HepG2 (cell line): Measurements from ENCODE around the gene ARHGAP5. TPM values are rescaled to one million over a fixed set of nuclear protein-coding genes. Genes with fewer than 3 reads are reported as not detected.

ENCODE experiments used
- BORCS8-MEF2B ChIP-seq: sonication (generic); formaldehyde crosslinking; IDR thresholded peaks from 2 replicates; pipeline ENCODE4 v1.8.0; 2022; ENCODE audit warnings: mild to moderate bottlenecking, missing genetic modification reagents
- PAF1 ChIP-seq: IDR thresholded peaks from 2 replicates; pipeline ENCODE4 v1.6.1; 2016; ENCODE audit warnings: missing genetic modification reagents, missing compliant biosample characterization
- ZBTB42 ChIP-seq: sonication (generic); formaldehyde crosslinking; IDR thresholded peaks from 2 replicates; pipeline ENCODE4 v1.5.0; 2020; ENCODE audit warnings: mild to moderate bottlenecking, missing genetic modification reagents
- ZNF225 ChIP-seq: sonication (generic); formaldehyde crosslinking; IDR thresholded peaks from 2 replicates; pipeline ENCODE4 v1.4.0; 2020; ENCODE audit warnings: mild to moderate bottlenecking, missing genetic modification reagents
- polyA plus RNA-seq, 8 experiments: library from polyadenylated mRNA; depleted of rRNA in 3 of 8; stranded (reverse) in 7 of 8; unstranded in 1 of 8; fragments of >200 nt; fragmentation: Illumina TruSeq in 4 of 8; extraction: Trizol in 4 of 8; gene quantifications; 2 replicates each; pipeline versions ENCODE4 v1.2.1 to v1.2.3, GENCODE V29; 2011 to 2016; ENCODE audit warnings: low read depth in 4 of 8, missing spikeins in 1 of 8, mixed read lengths in 1 of 8; ENCODE audit not compliant: insufficient read depth in 1 of 8
- total RNA-seq, 5 experiments: library from RNA; depleted of rRNA; stranded (reverse); fragments of >200 nt; fragmentation: Illumina TruSeq; extraction: Trizol; gene quantifications; 2 replicates each; pipeline ENCODE4 v1.2.3, GENCODE V29; 2016; ENCODE audit warnings: low read depth in 1 of 5
- TF ChIP-seq, protein P1 (sequence below): sonication (generic); formaldehyde crosslinking; IDR thresholded peaks from 2 replicates; pipeline ENCODE4 v1.4.0; 2020; ENCODE audit warnings: mild to moderate bottlenecking, missing genetic modification reagents
- TF ChIP-seq, protein P2 (sequence below): sonication (generic); formaldehyde crosslinking; IDR thresholded peaks from 2 replicates; pipeline ENCODE4 v1.4.0; 2020; ENCODE audit warnings: mild to moderate bottlenecking, missing genetic modification reagents
- TF ChIP-seq, protein P3 (sequence below): sonication (generic); formaldehyde crosslinking; IDR thresholded peaks from 2 replicates; pipeline ENCODE4 v1.4.0; 2020; ENCODE audit warnings: missing genetic modification reagents
- TF ChIP-seq, protein P4 (sequence below): sonication (generic); formaldehyde crosslinking; IDR thresholded peaks from 2 replicates; pipeline ENCODE4 v1.5.0; 2020; ENCODE audit warnings: missing genetic modification reagents
- TF ChIP-seq, protein P5 (sequence below), 2 experiments: sonication (generic) in 1 of 2; formaldehyde crosslinking in 1 of 2; IDR thresholded peaks; 2 replicates each; pipeline versions ENCODE4 v1.4.0 to v1.6.1; 2018 to 2020; ENCODE audit warnings: missing genetic modification reagents in 2 of 2, borderline replicate concordance in 1 of 2, low read depth in 1 of 2, mild to moderate bottlenecking in 1 of 2, missing biosample characterization in 1 of 2
- TF ChIP-seq, protein P6 (sequence below): sonication (generic); formaldehyde crosslinking; IDR thresholded peaks from 2 replicates; pipeline ENCODE4 v1.4.0; 2020; ENCODE audit warnings: missing genetic modification reagents

ARHGAP5 gene
- total and polyA plus RNA-seq, 2 of the 13 experiments (the other 11 are each of a cell fraction or from before 2014, with no cell fraction given), result 33.7 to 144 TPM

DNA sequence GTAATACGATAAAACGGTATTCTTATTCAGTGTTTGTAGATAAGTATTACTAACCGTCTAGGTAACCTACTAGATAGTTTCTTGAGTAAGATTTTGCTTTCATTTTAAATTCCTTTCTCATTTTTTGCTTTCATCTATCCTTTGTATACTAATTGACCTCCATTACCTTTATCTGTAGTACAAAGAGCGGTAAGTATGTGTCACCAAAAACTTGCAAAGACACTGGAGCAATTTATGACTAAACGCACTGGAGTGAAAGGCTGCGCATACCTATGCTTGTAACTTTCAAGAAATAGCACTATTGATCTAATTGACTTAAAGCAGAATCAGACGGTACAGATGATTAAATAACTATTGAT lies 1.7 kb downstream of the ARHGAP5 start (continued):
- TF ChIP-seq, protein P1, sequence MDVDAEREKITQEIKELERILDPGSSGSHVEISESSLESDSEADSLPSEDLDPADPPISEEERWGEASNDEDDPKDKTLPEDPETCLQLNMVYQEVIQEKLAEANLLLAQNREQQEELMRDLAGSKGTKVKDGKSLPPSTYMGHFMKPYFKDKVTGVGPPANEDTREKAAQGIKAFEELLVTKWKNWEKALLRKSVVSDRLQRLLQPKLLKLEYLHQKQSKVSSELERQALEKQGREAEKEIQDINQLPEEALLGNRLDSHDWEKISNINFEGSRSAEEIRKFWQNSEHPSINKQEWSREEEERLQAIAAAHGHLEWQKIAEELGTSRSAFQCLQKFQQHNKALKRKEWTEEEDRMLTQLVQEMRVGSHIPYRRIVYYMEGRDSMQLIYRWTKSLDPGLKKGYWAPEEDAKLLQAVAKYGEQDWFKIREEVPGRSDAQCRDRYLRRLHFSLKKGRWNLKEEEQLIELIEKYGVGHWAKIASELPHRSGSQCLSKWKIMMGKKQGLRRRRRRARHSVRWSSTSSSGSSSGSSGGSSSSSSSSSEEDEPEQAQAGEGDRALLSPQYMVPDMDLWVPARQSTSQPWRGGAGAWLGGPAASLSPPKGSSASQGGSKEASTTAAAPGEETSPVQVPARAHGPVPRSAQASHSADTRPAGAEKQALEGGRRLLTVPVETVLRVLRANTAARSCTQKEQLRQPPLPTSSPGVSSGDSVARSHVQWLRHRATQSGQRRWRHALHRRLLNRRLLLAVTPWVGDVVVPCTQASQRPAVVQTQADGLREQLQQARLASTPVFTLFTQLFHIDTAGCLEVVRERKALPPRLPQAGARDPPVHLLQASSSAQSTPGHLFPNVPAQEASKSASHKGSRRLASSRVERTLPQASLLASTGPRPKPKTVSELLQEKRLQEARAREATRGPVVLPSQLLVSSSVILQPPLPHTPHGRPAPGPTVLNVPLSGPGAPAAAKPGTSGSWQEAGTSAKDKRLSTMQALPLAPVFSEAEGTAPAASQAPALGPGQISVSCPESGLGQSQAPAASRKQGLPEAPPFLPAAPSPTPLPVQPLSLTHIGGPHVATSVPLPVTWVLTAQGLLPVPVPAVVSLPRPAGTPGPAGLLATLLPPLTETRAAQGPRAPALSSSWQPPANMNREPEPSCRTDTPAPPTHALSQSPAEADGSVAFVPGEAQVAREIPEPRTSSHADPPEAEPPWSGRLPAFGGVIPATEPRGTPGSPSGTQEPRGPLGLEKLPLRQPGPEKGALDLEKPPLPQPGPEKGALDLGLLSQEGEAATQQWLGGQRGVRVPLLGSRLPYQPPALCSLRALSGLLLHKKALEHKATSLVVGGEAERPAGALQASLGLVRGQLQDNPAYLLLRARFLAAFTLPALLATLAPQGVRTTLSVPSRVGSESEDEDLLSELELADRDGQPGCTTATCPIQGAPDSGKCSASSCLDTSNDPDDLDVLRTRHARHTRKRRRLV (CRISPR knock-in tag), result no peak
- TF ChIP-seq, protein P2, sequence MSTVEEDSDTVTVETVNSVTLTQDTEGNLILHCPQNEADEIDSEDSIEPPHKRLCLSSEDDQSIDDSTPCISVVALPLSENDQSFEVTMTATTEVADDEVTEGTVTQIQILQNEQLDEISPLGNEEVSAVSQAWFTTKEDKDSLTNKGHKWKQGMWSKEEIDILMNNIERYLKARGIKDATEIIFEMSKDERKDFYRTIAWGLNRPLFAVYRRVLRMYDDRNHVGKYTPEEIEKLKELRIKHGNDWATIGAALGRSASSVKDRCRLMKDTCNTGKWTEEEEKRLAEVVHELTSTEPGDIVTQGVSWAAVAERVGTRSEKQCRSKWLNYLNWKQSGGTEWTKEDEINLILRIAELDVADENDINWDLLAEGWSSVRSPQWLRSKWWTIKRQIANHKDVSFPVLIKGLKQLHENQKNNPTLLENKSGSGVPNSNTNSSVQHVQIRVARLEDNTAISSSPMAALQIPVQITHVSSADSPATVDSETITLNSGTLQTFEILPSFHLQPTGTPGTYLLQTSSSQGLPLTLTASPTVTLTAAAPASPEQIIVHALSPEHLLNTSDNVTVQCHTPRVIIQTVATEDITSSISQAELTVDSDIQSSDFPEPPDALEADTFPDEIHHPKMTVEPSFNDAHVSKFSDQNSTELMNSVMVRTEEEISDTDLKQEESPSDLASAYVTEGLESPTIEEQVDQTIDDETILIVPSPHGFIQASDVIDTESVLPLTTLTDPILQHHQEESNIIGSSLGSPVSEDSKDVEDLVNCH (CRISPR knock-in tag), result no peak
- TF ChIP-seq, protein P3, sequence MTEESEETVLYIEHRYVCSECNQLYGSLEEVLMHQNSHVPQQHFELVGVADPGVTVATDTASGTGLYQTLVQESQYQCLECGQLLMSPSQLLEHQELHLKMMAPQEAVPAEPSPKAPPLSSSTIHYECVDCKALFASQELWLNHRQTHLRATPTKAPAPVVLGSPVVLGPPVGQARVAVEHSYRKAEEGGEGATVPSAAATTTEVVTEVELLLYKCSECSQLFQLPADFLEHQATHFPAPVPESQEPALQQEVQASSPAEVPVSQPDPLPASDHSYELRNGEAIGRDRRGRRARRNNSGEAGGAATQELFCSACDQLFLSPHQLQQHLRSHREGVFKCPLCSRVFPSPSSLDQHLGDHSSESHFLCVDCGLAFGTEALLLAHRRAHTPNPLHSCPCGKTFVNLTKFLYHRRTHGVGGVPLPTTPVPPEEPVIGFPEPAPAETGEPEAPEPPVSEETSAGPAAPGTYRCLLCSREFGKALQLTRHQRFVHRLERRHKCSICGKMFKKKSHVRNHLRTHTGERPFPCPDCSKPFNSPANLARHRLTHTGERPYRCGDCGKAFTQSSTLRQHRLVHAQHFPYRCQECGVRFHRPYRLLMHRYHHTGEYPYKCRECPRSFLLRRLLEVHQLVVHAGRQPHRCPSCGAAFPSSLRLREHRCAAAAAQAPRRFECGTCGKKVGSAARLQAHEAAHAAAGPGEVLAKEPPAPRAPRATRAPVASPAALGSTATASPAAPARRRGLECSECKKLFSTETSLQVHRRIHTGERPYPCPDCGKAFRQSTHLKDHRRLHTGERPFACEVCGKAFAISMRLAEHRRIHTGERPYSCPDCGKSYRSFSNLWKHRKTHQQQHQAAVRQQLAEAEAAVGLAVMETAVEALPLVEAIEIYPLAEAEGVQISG (CRISPR knock-in tag), result no peak
- TF ChIP-seq BORCS8-MEF2B (CRISPR knock-in tag) (no peak), ZBTB42 (no peak), ZNF225 (no peak), PAF1 (CRISPR knock-in tag) (no peak)
- TF ChIP-seq, protein P4, sequence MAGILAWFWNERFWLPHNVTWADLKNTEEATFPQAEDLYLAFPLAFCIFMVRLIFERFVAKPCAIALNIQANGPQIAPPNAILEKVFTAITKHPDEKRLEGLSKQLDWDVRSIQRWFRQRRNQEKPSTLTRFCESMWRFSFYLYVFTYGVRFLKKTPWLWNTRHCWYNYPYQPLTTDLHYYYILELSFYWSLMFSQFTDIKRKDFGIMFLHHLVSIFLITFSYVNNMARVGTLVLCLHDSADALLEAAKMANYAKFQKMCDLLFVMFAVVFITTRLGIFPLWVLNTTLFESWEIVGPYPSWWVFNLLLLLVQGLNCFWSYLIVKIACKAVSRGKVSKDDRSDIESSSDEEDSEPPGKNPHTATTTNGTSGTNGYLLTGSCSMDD (CRISPR knock-in tag), result no peak
- TF ChIP-seq, protein P5, sequence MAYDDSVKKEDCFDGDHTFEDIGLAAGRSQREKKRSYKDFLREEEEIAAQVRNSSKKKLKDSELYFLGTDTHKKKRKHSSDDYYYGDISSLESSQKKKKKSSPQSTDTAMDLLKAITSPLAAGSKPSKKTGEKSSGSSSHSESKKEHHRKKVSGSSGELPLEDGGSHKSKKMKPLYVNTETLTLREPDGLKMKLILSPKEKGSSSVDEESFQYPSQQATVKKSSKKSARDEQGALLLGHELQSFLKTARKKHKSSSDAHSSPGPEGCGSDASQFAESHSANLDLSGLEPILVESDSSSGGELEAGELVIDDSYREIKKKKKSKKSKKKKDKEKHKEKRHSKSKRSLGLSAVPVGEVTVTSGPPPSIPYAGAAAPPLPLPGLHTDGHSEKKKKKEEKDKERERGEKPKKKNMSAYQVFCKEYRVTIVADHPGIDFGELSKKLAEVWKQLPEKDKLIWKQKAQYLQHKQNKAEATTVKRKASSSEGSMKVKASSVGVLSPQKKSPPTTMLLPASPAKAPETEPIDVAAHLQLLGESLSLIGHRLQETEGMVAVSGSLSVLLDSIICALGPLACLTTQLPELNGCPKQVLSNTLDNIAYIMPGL (CRISPR knock-in tag; IDR thresholded peaks at IDR 0.05; ENCODE audit: borderline replicate concordance in 1 of 2, low read depth in 1 of 2), result 0 out of 4 replicates have a peak, but pooled peaks of 1 of the 2 experiments have one; percentile 46
- TF ChIP-seq, protein P6, sequence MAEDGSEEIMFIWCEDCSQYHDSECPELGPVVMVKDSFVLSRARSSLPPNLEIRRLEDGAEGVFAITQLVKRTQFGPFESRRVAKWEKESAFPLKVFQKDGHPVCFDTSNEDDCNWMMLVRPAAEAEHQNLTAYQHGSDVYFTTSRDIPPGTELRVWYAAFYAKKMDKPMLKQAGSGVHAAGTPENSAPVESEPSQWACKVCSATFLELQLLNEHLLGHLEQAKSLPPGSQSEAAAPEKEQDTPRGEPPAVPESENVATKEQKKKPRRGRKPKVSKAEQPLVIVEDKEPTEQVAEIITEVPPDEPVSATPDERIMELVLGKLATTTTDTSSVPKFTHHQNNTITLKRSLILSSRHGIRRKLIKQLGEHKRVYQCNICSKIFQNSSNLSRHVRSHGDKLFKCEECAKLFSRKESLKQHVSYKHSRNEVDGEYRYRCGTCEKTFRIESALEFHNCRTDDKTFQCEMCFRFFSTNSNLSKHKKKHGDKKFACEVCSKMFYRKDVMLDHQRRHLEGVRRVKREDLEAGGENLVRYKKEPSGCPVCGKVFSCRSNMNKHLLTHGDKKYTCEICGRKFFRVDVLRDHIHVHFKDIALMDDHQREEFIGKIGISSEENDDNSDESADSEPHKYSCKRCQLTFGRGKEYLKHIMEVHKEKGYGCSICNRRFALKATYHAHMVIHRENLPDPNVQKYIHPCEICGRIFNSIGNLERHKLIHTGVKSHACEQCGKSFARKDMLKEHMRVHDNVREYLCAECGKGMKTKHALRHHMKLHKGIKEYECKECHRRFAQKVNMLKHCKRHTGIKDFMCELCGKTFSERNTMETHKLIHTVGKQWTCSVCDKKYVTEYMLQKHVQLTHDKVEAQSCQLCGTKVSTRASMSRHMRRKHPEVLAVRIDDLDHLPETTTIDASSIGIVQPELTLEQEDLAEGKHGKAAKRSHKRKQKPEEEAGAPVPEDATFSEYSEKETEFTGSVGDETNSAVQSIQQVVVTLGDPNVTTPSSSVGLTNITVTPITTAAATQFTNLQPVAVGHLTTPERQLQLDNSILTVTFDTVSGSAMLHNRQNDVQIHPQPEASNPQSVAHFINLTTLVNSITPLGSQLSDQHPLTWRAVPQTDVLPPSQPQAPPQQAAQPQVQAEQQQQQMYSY (CRISPR knock-in tag), result no peak
